Spleen (tissue), 11 donors: ENCODE measurements around the gene FNBP1. TPM values are rescaled to one million over a fixed set of nuclear protein-coding genes. Genes with fewer than 3 reads are reported as not detected.

Experiments used
- DNase-seq: peaks from one replicate; pipeline ENCODE4 v3.0.0-alpha.2; 2020
- H3K27ac ChIP-seq, 8 donors: fragments of 200-600 bp; sonication (generic) in 7 of 8; 1 replicate in 4 of 8; 2 replicates in 4 of 8; pipeline versions ENCODE4 v1.5.0 to v1.8.0; 2016 to 2021; ENCODE audit warnings: inconsistent platforms in 4 of 8, mild to moderate bottlenecking in 4 of 8, moderate library complexity in 1 of 8
- H3K27me3 ChIP-seq, 7 donors: fragments of 200-600 bp; sonication (generic) in 6 of 7; replicated peaks in 1 of 7; 1 replicate in 4 of 7; 2 replicates in 3 of 7; pipeline versions ENCODE4 v1.5.0 to v1.8.0; 2016 to 2021; ENCODE audit warnings: inconsistent platforms in 3 of 7, mild to moderate bottlenecking in 1 of 7
- H3K36me3 ChIP-seq, 6 donors: fragments of 200-600 bp; sonication (generic) in 5 of 6; 1 replicate in 4 of 6; 2 replicates in 2 of 6; pipeline versions ENCODE4 v1.5.0 to v1.8.0; 2016 to 2021; ENCODE audit warnings: inconsistent platforms in 2 of 6
- H3K4me1 ChIP-seq, 6 donors: fragments of 200-600 bp; sonication (generic) in 5 of 6; 1 replicate in 3 of 6; 2 replicates in 3 of 6; pipeline versions ENCODE4 v1.5.0 to v1.8.0; 2016 to 2021; ENCODE audit warnings: inconsistent platforms in 3 of 6
- H3K4me3 ChIP-seq, 8 donors: fragments of 200-600 bp; sonication (generic) in 7 of 8; 1 replicate in 4 of 8; 2 replicates in 4 of 8; pipeline versions ENCODE4 v1.5.0 to v1.8.0; 2016 to 2021; ENCODE audit warnings: inconsistent platforms in 4 of 8, mild to moderate bottlenecking in 4 of 8, moderate library complexity in 2 of 8
- H3K9me3 ChIP-seq, 8 donors: fragments of 200-600 bp; sonication (generic) in 7 of 8; 1 replicate in 4 of 8; 2 replicates in 4 of 8; pipeline versions ENCODE4 v1.5.0 to v1.8.0; 2016 to 2021; ENCODE audit warnings: inconsistent platforms in 4 of 8
- POLR2A ChIP-seq, 3 donors: fragments of 450-650 bp; IDR thresholded peaks; one replicate each; pipeline ENCODE4 v1.5.1; 2017; ENCODE audit warnings: antibody characterized with exemption in 3 of 3, mild to moderate bottlenecking in 1 of 3
- POLR2AphosphoS5 ChIP-seq, 3 donors: sonication (generic); formaldehyde crosslinking; IDR thresholded peaks; one replicate each; pipeline ENCODE4 v1.5.1; 2017; ENCODE audit warnings: antibody characterized with exemption in 3 of 3
- WGBS, 5 donors: extraction: QIAGEN DNeasy Blood & Tissue Kit in 3 of 5; methylation state at CpG; one replicate each; pipeline versions ENCODE4 v1.1.5 to v1.1.7; 2013 to 2018; 5-methylcytosine and 5-hydroxymethylcytosine counted together
- intact Hi-C: fragments of 100-400 bp; cut with DNase I; formaldehyde crosslinking; loops from one replicate; pipeline ENCODE4 v1.15.0; 2023; ENCODE audit warnings: low total_unique reads
- polyA plus RNA-seq, 3 donors: library from polyadenylated mRNA; stranded (reverse); fragments of 200-250 nt; gene quantifications; one replicate each; pipeline ENCODE4 v1.2.1, GENCODE V29; 2013
- total RNA-seq, 7 donors: library from RNA; depleted of rRNA in 3 of 7; stranded (reverse); fragments of >200 nt in 3 of 7; fragmentation: NEBNext Ultra II Directional in 4 of 7; extraction: Animal tissue kit (Norgen Biotek cat#: 25700) in 4 of 7; gene quantifications; one replicate each; pipeline versions ENCODE4 v1.1.0 to v1.2.1, GENCODE V29; 2016 to 2021
- TF ChIP-seq, protein P1 (sequence below), 11 experiments: fragments of 200-600 bp in 7 of 11; fragments of 450-650 bp in 4 of 11; sonication (generic) in 4 of 11; IDR thresholded peaks in 8 of 11; conservative IDR thresholded peaks in 3 of 11; 1 replicate in 7 of 11; 2 replicates in 4 of 11; pipeline versions ENCODE4 v1.4.0 to v1.8.0; 2016 to 2021; ENCODE audit warnings: antibody characterized with exemption in 11 of 11, inconsistent platforms in 4 of 11, mild to moderate bottlenecking in 1 of 11
- donor health status: healthy with polysubstance abuse.
- donor health status: DM: no; HTN: no; CAD: no; lungs with moderate emphysema.
- donor health status: DM: no; HTN: no; CAD: no.
- donor health status: Bipolar disorder and iron deficiency.
- donor health status: healthy.
- donor health status: DM: no; HTN: no; CAD: no.
- donor health status: DM: yes; HTN: yes; CAD: no.

Gene FNBP1
- total and polyA plus RNA-seq, 10 donors, result 40.6 to 156 (median 146) TPM

DNA sequence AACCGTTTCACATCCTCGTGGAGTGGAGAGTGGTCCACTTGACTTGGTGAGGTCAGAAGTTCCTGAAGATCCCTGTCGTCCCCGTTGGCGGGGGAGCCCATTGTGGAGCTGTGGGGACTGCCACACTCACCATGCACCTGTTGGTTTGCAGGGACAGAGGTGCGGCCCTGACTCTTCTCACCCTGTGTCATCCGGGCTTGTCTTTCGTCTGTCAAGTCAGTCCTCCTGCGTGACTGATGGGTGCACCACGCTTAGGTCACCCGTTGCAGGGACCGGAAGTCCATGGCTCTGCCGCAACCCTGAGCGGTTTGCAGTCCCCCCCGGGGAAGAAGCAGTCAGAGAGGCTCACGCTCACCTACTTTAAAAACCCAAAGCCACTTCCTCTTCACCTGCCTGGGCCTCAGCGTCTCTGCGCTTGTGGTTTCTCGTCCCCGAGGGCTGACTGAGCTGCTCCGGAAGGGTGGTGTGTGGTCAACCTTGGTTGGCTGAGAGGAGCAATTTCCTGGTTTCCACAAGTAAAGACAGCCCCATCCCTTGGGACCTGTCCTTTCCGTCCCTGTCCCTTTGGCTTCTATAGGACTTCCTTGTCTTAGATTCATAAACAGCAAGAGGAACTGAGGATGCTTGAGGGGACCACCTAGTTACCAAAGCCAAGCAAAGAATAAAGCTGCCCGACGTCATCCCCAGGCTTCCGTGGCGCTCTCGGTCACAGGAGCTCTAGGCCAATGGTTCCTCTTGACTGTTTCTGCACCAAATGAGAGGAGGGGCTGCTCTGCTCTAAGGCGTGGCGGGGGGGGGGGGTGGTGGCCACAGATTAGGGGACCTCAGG, 154.5 kb downstream of the FNBP1 start:
- H3K4me1 ChIP-seq, result peaks cover 76 to 100% (median 97%) of the 10 kb centered on the region in 6 donors
- TF ChIP-seq POLR2AphosphoS5 (IDR thresholded peaks at IDR 0.05) (peak; percentile 91 to 95 (median 94)), POLR2A (IDR thresholded peaks at IDR 0.05) (peak in 1 of 3 donors; percentile 36)
- TF ChIP-seq, protein P1, sequence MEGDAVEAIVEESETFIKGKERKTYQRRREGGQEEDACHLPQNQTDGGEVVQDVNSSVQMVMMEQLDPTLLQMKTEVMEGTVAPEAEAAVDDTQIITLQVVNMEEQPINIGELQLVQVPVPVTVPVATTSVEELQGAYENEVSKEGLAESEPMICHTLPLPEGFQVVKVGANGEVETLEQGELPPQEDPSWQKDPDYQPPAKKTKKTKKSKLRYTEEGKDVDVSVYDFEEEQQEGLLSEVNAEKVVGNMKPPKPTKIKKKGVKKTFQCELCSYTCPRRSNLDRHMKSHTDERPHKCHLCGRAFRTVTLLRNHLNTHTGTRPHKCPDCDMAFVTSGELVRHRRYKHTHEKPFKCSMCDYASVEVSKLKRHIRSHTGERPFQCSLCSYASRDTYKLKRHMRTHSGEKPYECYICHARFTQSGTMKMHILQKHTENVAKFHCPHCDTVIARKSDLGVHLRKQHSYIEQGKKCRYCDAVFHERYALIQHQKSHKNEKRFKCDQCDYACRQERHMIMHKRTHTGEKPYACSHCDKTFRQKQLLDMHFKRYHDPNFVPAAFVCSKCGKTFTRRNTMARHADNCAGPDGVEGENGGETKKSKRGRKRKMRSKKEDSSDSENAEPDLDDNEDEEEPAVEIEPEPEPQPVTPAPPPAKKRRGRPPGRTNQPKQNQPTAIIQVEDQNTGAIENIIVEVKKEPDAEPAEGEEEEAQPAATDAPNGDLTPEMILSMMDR (IDR thresholded peaks at IDR 0.05 in 8 of 11, conservative IDR thresholded peaks at IDR 0.05 in 3 of 11), result peak in 1 of 11 experiments; percentile 10
- H3K4me3 ChIP-seq, result peak overlapping the region in 7 of 8 donors; percentile 17 to 72 (median 30)
- intact Hi-C loops, result loop anchor here (5.0 to 10.0 kb wide), 3 partner anchors 76 to 214 kb away; partner anchors contain the start of gene FNBP1
- peaks cover 0 to 27% (median 0%) of the 10 kb centered on the region in 6 donors for H3K36me3 ChIP-seq
- H3K27me3 ChIP-seq, result no peaks in the 10 kb centered on the region
- H3K9me3 ChIP-seq, result no peaks in the 10 kb centered on the region
- peak; percentile 97 for DNase-seq
- peak overlapping the region; percentile 86 to 96 (median 92) for H3K27ac ChIP-seq
- WGBS, 5 donors, result 7 to 20% (median 11%) methylated on average over 19 to 29 of the region's 29 CpGs

GRCh38 chr9:129887334-129888292, 155.4 kb downstream of the FNBP1 start:
- intact Hi-C loops, result loop anchor here (5.0 to 10.0 kb wide), 3 partner anchors 77 to 215 kb away; partner anchors contain the start of gene FNBP1
- no peaks in the 10 kb centered on the region for H3K27me3 ChIP-seq
- peak overlapping the region in 7 of 8 donors; percentile 17 to 72 (median 30) for H3K4me3 ChIP-seq
- TF ChIP-seq, protein P1 (IDR thresholded peaks at IDR 0.05 in 8 of 11, conservative IDR thresholded peaks at IDR 0.05 in 3 of 11), result peak in 2 of 11 experiments; percentile 13 to 14
- peak in 1 of 3 donors; percentile 79 for TF ChIP-seq POLR2AphosphoS5 (IDR thresholded peaks at IDR 0.05)
- no peak for TF ChIP-seq POLR2A (IDR thresholded peaks at IDR 0.05)
- peak; percentile 81 for DNase-seq
- WGBS, 5 donors, result 13 to 26% (median 20%) methylated on average over 27 of the region's 27 CpGs
- peaks cover 76 to 98% (median 91%) of the 10 kb centered on the region in 6 donors for H3K4me1 ChIP-seq
- no peaks in the 10 kb centered on the region for H3K9me3 ChIP-seq
- H3K36me3 ChIP-seq, result peaks cover 0 to 23% (median 0%) of the 10 kb centered on the region in 6 donors
- H3K27ac ChIP-seq, result peak overlapping the region; percentile 86 to 96 (median 92)

DNA sequence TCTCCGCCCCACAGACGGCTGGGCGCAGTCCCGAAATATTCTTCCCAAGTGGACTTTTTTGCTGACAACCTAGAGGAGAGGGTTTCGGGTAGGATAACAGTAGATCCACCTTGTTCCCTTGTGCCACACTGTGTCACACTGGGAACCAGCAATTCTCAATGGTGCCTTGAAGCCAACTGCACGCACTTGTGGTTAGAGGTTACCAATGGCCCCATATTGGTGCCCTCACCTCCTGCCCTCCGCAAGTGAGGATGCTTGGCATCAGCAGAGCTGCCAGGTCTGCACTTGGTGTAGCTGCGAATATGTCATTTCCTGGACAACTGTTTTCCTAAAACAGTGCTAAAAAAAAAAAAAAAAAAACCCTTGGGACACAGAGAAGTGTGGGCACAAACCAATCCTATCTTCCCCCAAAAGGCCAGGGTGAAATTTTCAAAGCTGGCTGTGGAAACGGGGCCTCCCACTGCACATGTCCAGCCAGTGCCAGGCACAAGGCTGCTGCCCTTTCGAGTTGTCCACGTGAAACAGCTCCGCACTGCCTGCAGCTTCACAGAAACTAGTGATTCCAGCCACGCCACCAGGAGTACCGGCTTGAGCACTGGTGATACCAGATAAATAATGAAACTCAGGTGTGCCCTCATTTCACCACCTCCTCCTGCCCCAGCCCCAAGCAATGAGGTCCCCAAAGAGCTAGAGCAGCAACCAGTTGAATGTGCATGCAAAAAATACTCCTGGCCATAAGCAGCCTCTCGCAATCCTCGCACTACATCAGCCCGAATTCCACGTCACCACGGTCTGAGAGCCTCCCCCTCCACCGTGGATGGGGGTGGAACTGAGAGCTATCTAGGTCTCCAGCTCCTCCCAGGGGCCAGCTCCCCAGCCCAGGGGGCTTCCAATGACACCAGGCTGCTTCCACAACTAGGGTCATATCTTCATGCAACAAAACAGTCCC, 156.5 kb downstream of the FNBP1 start:
- DNase-seq, result peak; percentile 83
- H3K27ac ChIP-seq, result peak overlapping the region; percentile 86 to 96 (median 92)
- H3K27me3 ChIP-seq, result no peaks in the 10 kb centered on the region
- peaks cover 0 to 18% (median 3%) of the 10 kb centered on the region in 6 donors for H3K36me3 ChIP-seq
- H3K4me1 ChIP-seq, result peaks cover 68 to 87% (median 81%) of the 10 kb centered on the region in 6 donors
- H3K4me3 ChIP-seq, result peak overlapping the region; percentile 22 to 72 (median 48)
- TF ChIP-seq POLR2A (IDR thresholded peaks at IDR 0.05) (no peak), POLR2AphosphoS5 (IDR thresholded peaks at IDR 0.05) (peak; percentile 14 to 64 (median 48))
- WGBS, 5 donors, result 25 to 38% (median 33%) methylated on average over 14 to 20 of the region's 20 CpGs
- H3K9me3 ChIP-seq, result no peaks in the 10 kb centered on the region
- intact Hi-C loops, result loop anchor here (5.0 to 10.0 kb wide), 3 partner anchors 78 to 216 kb away; partner anchors contain the start of gene FNBP1
